NCI-H345 treated with DMSO at 0.1 percent for 48 hours (cell line): Measurements from ENCODE around the gene APMAP.

ENCODE experiments used
- DNase-seq: peaks from one replicate; lab custom pipeline; 2025; ENCODE audit not compliant: unreplicated experiment; lab: John Stamatoyannopoulos, UW

APMAP gene

DNA sequence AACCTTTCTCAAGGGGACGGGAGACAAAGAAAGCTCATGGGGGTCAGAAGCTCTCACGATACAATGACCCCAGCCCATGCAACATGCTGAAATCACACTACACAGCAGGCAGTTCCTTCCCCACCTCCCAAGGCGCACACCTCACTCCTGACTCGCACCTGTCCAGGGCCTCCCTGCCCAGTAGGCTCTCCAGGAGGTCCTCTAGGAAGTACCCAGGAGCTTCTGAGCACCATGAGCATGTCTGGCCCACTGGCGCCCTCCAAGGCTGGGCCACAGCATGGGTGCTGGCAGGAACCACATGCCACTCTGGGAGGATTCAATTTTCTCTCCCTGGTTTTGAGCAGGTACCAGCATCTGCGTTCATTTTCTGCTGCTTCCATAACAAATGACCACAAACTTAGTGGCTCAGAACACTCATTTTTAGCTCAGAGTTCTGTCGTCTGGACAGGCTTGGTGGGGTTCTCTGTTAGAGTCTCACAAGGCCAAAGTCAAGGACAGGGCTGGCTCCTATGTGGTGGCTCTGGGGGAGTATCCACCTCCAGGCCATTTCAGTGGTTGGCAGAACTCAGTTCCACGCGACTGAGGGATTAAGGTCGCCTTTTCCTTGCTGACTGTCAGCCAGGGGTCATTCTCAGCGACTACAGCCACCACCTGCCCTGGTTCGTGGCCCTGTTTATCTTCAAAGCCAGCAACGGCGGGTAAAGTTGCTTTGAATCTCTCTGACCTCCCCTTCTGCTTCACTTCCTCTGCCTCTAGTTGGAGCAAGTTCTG lies 32.7 kb upstream of the APMAP start:
- no peak for DNase-seq

DNA sequence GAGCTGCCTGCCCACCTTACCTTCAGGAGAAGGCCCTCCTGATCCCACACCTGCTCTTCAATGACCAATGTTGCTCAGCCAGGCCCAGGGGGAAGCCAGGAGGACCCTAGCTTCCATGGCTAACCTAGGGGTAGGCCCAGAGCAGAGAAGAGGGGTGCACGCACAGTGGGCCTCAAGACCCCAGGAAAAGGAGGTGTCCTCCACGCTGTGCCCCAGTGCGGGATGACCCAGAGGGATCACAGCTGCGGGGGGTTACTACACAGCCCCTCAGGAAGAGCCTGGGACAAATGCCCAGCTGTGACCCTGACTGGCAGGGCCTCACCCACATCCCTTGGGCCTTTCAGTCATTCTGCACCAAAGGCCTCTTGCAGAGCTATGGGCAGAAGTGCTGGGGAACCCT lies 31.6 kb upstream of the APMAP start:
- DNase-seq = no peak

- DNase-seq = no peak
Observed at GRCh38 chr20:25023356-25023755, 30.8 kb upstream of the APMAP start.

DNA sequence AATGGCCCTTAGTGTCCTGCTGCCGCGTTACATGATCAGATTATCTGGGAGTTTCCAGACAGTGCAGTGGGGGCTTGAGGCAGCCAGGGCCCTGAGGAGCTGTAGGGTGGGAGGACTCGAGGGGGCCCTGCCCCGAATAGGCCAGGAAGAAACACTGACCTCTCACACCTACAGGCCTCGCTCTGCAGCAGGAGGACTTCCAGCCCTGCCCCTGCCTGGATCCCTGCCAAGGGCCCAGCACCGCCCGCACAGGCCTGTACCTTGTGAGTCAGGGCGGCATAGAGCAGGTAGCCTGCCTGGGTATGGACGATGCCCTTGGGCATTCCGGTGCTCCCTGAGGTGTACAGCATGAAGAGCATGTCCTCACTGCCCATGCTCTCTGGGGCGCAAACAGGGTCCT lies 30.1 kb upstream of the APMAP start:
- DNase-seq = no peak

DNA sequence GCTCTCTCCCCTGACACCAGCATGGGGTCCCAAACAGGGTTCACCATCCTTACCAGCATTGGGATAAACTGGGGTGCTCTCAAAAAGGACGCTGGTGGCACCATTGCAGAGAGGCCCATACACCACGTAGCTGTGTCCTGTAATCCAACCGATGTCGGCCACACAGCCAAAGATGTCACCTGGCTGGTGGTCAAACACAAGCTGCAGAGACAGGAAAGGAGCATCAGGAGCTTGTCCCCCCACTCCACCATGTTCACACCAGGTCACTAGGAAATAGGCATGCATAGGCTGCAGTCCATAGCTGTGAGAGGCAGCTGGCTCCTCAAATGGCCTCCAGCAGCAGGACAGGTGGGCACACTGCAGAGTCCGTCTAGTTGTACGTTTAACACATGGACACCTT lies 28.8 kb upstream of the APMAP start:
- no peak for DNase-seq

DNA sequence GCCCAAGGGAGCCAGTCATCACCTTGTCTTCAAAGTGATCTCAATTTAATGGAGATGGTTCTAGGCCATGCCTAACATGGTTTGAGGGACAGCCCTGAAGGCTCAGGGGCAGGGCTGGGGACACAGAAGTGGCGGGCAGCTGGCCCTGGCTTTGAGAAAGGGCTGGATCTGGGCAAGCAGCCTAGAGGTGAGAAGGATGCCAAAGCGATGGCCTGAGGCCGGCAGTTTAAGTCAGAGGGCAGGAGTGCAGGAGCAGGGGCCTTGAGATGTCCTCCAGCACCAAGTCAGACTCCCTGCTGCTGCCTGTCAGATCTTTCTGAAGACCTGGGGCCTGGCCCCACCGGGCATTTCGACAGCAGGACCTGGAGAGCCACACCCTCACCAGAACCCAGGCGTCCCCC lies 28.4 kb upstream of the APMAP start:
- DNase-seq = no peak

DNA sequence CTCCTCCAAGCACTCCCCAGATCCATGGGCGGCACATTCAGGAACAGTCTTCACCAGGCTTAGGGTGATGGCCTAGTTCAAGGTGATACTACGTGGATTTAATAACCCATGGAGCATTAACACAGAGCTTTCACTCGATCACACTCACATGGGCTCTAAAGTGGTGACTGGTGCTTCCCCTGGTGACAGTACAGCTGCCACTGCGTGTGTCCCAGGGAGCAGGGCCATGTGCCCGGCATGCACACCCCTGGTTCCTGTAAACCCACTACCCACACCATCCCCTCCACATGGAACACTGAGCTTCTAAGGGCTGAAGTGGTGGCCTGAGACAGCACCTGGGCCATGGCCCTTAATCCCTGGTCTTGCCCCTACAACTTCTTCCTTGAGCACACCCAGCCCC lies 27.8 kb upstream of the APMAP start:
- no peak for DNase-seq

GRCh38 chr20:25019381-25020155 lies 27.0 kb upstream of the APMAP start:
- DNase-seq = no peak

- DNase-seq = no peak
Observed at GRCh38 chr20:25018841-25019240, 26.3 kb upstream of the APMAP start.

GRCh38 chr20:25018425-25018824 lies 25.9 kb upstream of the APMAP start:
- no peak for DNase-seq

DNA sequence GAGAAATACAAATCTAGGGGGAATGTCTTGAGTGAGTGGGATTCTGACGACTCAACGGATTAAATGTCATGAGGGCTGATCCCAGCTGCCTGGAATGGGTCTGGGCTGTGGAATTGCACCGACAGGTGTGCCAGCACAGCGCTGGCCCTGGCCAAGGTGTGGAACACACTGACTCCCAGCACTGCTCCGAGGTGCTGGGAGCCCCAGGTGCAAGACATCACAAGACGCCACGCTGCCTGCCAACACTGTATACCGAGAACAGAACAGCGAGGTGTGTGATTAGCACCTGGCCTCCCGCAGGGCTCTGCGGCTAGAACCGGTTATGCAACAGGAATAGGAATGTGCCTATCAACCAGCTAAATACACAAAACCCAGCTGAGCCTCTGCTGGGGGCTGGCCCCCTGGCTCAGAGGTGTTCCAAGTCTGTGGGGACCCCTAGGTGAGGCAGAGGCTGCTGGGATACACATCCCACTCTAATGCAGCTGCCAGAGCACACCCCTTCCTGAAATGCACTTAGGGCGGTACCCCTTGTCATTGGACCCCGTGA lies 24.8 kb upstream of the APMAP start:
- peak; percentile 90 for DNase-seq

DNA sequence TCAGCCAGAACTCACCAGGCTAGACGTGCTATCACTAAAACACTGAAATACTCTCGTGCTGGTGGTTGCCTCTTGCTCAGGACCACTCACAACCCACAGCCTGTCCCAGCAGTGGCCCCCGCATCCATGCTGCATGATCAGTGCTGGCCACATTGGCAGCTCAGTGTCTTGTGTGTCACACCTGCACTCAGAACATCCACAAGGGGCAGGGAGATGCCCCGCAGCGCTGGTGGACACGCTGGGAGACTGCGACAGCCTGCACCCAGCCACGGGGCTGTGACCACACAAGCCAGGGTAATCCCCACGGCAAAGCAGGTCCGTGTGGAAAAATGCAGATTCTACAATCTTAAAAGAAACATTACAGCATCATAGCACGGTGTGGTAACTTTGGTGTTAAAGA lies 23.9 kb upstream of the APMAP start:
- DNase-seq = no peak

GRCh38 chr20:25015986-25016385 lies 23.4 kb upstream of the APMAP start:
- DNase-seq = no peak

GRCh38 chr20:25014816-25015215 lies 22.3 kb upstream of the APMAP start:
- no peak for DNase-seq

DNA sequence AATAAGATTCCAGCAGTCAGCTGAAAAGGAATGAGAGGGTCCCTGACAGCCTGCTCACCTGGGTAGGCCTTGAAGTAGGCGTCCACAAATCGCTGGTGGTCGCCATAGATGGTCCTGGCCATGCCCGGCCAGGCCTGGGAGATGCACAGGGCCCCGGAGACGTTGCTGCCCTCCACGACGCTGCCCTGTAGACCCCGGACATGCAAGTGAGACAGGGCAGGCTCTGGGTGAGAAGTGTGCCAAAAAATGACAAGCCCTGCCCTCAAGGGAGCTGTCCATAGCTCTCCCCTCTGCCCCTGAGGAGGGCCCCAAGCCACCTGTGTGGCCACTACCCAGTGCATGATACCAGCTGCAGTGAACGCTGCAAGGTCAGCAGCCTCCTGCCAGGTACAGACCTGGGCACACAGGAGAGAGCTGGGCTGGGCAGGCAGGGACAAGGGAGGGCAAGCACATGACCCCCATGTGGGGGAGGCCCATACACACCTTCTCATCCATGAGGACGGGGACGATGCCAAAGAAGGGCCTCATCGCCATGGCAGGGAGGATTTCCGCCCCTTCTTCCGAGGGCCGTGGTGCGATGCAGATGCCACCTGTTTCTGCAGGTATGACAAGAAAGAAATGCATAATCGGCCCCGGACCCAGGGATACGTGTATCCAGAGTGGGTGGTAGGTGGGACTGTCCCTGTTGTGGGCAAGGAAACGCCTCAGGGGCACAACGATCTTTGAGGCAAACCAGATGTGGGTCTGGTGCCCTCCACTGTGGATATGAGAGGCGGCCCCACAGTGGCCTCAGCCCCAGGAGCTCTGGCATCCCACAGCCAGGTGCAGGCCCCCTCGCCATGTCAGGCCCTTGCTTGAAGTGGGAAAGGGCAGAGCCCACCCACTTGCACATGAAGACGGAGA lies 21.2 kb upstream of the APMAP start:
- no peak for DNase-seq

DNA sequence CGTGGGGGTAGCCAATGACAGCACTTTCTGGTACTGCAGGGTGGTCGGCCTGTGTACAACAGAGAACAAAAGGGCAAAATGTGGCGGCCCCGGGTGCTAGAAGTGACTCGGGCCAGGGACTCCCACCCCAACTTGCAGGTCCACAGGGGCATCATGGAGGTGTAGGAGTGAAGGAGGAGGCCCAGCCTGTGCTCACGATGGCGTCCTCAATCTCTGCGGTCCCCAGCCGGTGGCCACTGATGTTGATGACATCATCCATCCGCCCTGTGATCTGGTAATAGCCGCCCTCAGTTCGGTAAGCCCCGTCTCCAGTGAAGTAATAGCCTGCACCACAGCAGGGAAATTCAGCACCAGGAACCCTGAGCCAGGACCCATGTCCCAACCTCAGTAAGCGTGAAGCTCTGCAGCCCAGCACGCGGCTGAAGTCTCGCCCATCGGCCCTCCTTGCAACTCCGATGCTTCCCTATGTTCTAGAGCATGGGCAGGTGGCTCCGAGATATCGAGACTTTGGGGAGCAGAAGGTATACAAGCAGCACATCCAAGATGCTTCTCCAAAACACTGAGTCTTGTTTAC lies 20.2 kb upstream of the APMAP start:
- no peak for DNase-seq

- DNase-seq = no peak
Observed at GRCh38 chr20:25011831-25012241, 19.3 kb upstream of the APMAP start.

DNA sequence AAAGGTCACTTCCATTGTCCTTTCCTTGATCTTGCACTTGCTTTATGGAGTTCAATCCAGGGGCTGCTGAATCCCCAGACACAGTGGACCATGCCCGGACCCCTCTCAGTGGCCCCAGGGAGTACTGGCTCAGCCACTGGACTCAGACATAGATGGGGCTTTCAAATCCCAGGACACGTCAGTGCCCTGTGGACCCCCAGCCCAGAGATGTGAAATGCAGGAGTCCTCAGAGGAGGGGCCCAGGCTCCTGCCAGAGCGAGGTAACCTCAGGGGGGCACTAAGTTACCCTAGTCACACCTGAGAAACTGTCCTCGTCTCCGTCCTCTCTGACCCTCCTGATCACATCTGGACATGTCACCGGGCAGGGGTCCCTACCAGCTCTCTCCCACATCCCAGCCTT lies 18.7 kb upstream of the APMAP start:
- DNase-seq = no peak

GRCh38 chr20:25009218-25010145 lies 16.9 kb upstream of the APMAP start:
- peak; percentile 81 for DNase-seq
